HepG2 (cell line): ENCODE data around the gene CPO. TPM values are rescaled to one million over a fixed set of nuclear protein-coding genes. Genes with fewer than 3 reads are reported as not detected.

Experiments
- ATAC-seq: fragments of 200-7000 bp; cut with Tn5 transposase; 3 replicates; pipeline ENCODE4 v1.9.1; 2020; ENCODE audit warnings: mild to moderate bottlenecking, moderate library complexity
- BruUV-seq: library from RNA; stranded (reverse); fragments of 400-500 nt; replicated peaks from 2 replicates; lab custom pipeline; 2021; lab: Mats Ljungman, UMichigan
- CTCF ChIA-PET: fragments of 300-600 bp; formaldehyde crosslinking; extraction: SDS; loops from one replicate; lab custom pipeline; 2021; ENCODE audit warnings: low total read pairs, inconsistent platforms, low intra/inter-chr PET ratio; lab: Yijun Ruan, JAX
- POLR2A ChIA-PET: fragments of 350-600 bp; sonication (Branson Sonifier 250); formaldehyde crosslinking; loops from one replicate; lab custom pipeline; 2020; ENCODE audit warnings: antibody characterized with exemption, inconsistent platforms; lab: Yijun Ruan, JAX
- DNase-seq: peaks from one replicate; pipeline ENCODE4 v3.0.0-alpha.2; 2015; ENCODE audit warnings: low spot score
- FAIRE-seq: peaks from 3 replicates; lab custom pipeline; 2011; peaks lifted over from hg19 to GRCh38; lab: Jason Lieb, UNC
- H2AFZ ChIP-seq: one replicate; pipeline ENCODE4 v1.6.1; 2011; ENCODE audit warnings: low read length, inconsistent platforms
- H3K27ac ChIP-seq: fragments of 300-600 bp; 3 replicates; pipeline ENCODE4 v1.8.0; 2011; ENCODE audit warnings: mixed run types, mild to moderate bottlenecking, mixed read lengths, low read length, inconsistent platforms; ENCODE audit not compliant: insufficient read depth; ENCODE audit errors: extremely low read length
- H3K27me3 ChIP-seq, 2 experiments: fragments of 200-600 bp in 1 of 2; 2 replicates in 1 of 2; 3 replicates in 1 of 2; pipeline versions ENCODE4 v1.6.0 to v1.8.0; 2011; ENCODE audit warnings: low read length in 2 of 2, mild to moderate bottlenecking in 2 of 2, moderate library complexity in 2 of 2, inconsistent platforms in 1 of 2; ENCODE audit not compliant: insufficient read depth in 2 of 2, control insufficient read depth in 1 of 2
- H3K36me3 ChIP-seq, 2 experiments: fragments of 200-600 bp in 1 of 2; replicated peaks in 1 of 2; 2 replicates in 1 of 2; 3 replicates in 1 of 2; pipeline versions ENCODE4 v1.5.1 to v1.8.0; 2011; ENCODE audit warnings: low read length in 2 of 2, inconsistent platforms in 1 of 2; ENCODE audit not compliant: insufficient read depth in 2 of 2, control insufficient read depth in 1 of 2
- H3K4me1 ChIP-seq: 2 replicates; pipeline ENCODE4 v1.5.1; 2012; ENCODE audit warnings: low read length, inconsistent platforms; ENCODE audit not compliant: insufficient read depth
- H3K4me2 ChIP-seq: 2 replicates; pipeline ENCODE4 v1.6.0; 2011; ENCODE audit warnings: low read depth, low read length, inconsistent platforms
- H3K4me3 ChIP-seq, 3 experiments: fragments of 200-600 bp in 1 of 3; sonication (generic), shearing (Covaris generic) in 1 of 3; replicated peaks in 1 of 3; 2 replicates each; pipeline ENCODE4 v1.5.1; 2011 to 2016; ENCODE audit warnings: low read length in 3 of 3, inconsistent platforms in 2 of 3, low read depth in 2 of 3, mild to moderate bottlenecking in 2 of 3, control low read depth in 1 of 3, mixed read lengths in 1 of 3; ENCODE audit not compliant: insufficient read depth in 1 of 3
- H3K79me2 ChIP-seq: one replicate; pipeline ENCODE4 v1.6.1; 2011; ENCODE audit warnings: low read length, inconsistent platforms; ENCODE audit not compliant: insufficient read depth
- H3K9ac ChIP-seq: 2 replicates; pipeline ENCODE4 v1.6.0; 2011; ENCODE audit warnings: mild to moderate bottlenecking, low read depth, low read length, inconsistent platforms; ENCODE audit not compliant: insufficient read depth
- H3K9me3 ChIP-seq: 2 replicates; pipeline ENCODE4 v1.5.1; 2012; ENCODE audit warnings: mild to moderate bottlenecking, low read length
- H4K20me1 ChIP-seq: 2 replicates; pipeline ENCODE4 v1.6.0; 2011; ENCODE audit warnings: inconsistent platforms, mild to moderate bottlenecking, low read length, moderate library complexity; ENCODE audit not compliant: insufficient read depth
- ARNTL ChIP-seq: sonication (generic); formaldehyde crosslinking; IDR thresholded peaks from 2 replicates; pipeline ENCODE4 v1.4.0; 2020; ENCODE audit warnings: mild to moderate bottlenecking, missing genetic modification reagents
- ATF4 ChIP-seq, 2 experiments: fragments of 450-650 bp in 1 of 2; sonication (generic) in 1 of 2; formaldehyde crosslinking; IDR thresholded peaks; 2 replicates each; pipeline versions ENCODE4 v1.5.0 to v1.8.0; 2020 to 2022; ENCODE audit warnings: mild to moderate bottlenecking in 1 of 2, missing genetic modification reagents in 1 of 2
- CBFB ChIP-seq: sonication (generic); formaldehyde crosslinking; IDR thresholded peaks from 2 replicates; pipeline ENCODE4 v1.4.0; 2020; ENCODE audit warnings: missing genetic modification reagents
- GTF2F1 ChIP-seq: fragments of 150-350 bp; IDR thresholded peaks from 2 replicates; pipeline ENCODE4 v1.6.1; 2014; ENCODE audit warnings: low read length
- HMGA1 ChIP-seq: sonication (generic); formaldehyde crosslinking; conservative IDR thresholded peaks from 2 replicates; pipeline ENCODE4 v1.4.0; 2020; ENCODE audit warnings: missing genetic modification reagents
- HOXA7 ChIP-seq: sonication (generic); formaldehyde crosslinking; IDR thresholded peaks from 2 replicates; pipeline ENCODE4 v1.8.1; 2022; ENCODE audit warnings: mild to moderate bottlenecking, missing genetic modification reagents, moderate library complexity
- ISL2 ChIP-seq: sonication (generic); formaldehyde crosslinking; IDR thresholded peaks from 2 replicates; pipeline ENCODE4 v1.5.0; 2020; ENCODE audit warnings: missing genetic modification reagents
- KDM2A ChIP-seq: sonication (generic); formaldehyde crosslinking; IDR thresholded peaks from 2 replicates; pipeline ENCODE4 v1.4.0; 2020; ENCODE audit warnings: low read depth, missing genetic modification reagents, borderline replicate concordance
- KMT2A ChIP-seq: sonication (generic); formaldehyde crosslinking; IDR thresholded peaks from 2 replicates; pipeline ENCODE4 v1.4.0; 2020; ENCODE audit warnings: missing genetic modification reagents
- MAZ ChIP-seq, 2 experiments: sonication (generic) in 1 of 2; formaldehyde crosslinking in 1 of 2; IDR thresholded peaks; 2 replicates each; pipeline versions ENCODE4 v1.5.0 to v1.6.1; 2012 to 2020; ENCODE audit warnings: low read depth in 2 of 2, mild to moderate bottlenecking in 2 of 2, borderline replicate concordance in 1 of 2, improper control_type of control experiment in 1 of 2, low read length in 1 of 2, missing genetic modification reagents in 1 of 2, moderate library complexity in 1 of 2
- MTF2 ChIP-seq: sonication (generic); formaldehyde crosslinking; IDR thresholded peaks from 2 replicates; pipeline ENCODE4 v1.5.0; 2020; ENCODE audit warnings: missing genetic modification reagents, borderline replicate concordance
- PLSCR1 ChIP-seq: sonication (generic); formaldehyde crosslinking; IDR thresholded peaks from 2 replicates; pipeline ENCODE4 v1.5.0; 2020; ENCODE audit warnings: missing genetic modification reagents, mild to moderate bottlenecking, borderline replicate concordance
- TBL1XR1 ChIP-seq: fragments of 150-350 bp; IDR thresholded peaks from 2 replicates; pipeline ENCODE4 v1.6.1; 2014; ENCODE audit warnings: borderline replicate concordance, low read length; ENCODE audit not compliant: partially characterized antibody
- XRCC5 ChIP-seq: fragments of 200-400 bp; formaldehyde crosslinking; optimal IDR thresholded peaks from 2 replicates; pipeline ENCODE3; 2017; ENCODE audit warnings: mild to moderate bottlenecking, low read length
- ZKSCAN1 ChIP-seq: fragments of 150-350 bp; IDR thresholded peaks from 2 replicates; pipeline ENCODE4 v1.6.1; 2014; ENCODE audit warnings: low read length
- ZNF281 ChIP-seq: sonication (generic); formaldehyde crosslinking; IDR thresholded peaks from 2 replicates; pipeline ENCODE4 v1.4.0; 2020; ENCODE audit warnings: missing genetic modification reagents, borderline replicate concordance
- ZNF513 ChIP-seq: sonication (generic); formaldehyde crosslinking; conservative IDR thresholded peaks from 2 replicates; pipeline ENCODE4 v1.5.0; 2020; ENCODE audit warnings: missing genetic modification reagents
- ZNF674 ChIP-seq: sonication (generic); formaldehyde crosslinking; IDR thresholded peaks from 2 replicates; pipeline ENCODE4 v1.5.0; 2020; ENCODE audit warnings: low read depth, mild to moderate bottlenecking, missing genetic modification reagents
- WGBS: methylation state at CpG from one replicate; pipeline ENCODE4 v1.1.6; 2017; ENCODE audit warnings: low lambda C conversion rate; 5-methylcytosine and 5-hydroxymethylcytosine counted together
- in situ Hi-C: cut with HindIII; loops from 2 replicates; pipeline ENCODE4 v1.10.0; 2017; ENCODE audit warnings: low pct_unique_long_range_greater_than_20kb; ENCODE audit not compliant: extremely low pct_ligation_motif_present
- intact Hi-C: fragments of 100-400 bp; cut with micrococcal nuclease; formaldehyde crosslinking; loops from one replicate; pipeline ENCODE4 v1.10.0; 2022; ENCODE audit not compliant: unreplicated experiment
- polyA plus RNA-seq, 8 experiments: library from polyadenylated mRNA; depleted of rRNA in 3 of 8; stranded (reverse) in 7 of 8; unstranded in 1 of 8; fragments of >200 nt; fragmentation: Illumina TruSeq in 4 of 8; extraction: Trizol in 4 of 8; gene quantifications; 2 replicates each; pipeline versions ENCODE4 v1.2.1 to v1.2.3, GENCODE V29; 2011 to 2016; ENCODE audit warnings: low read depth in 4 of 8, missing spikeins in 1 of 8, mixed read lengths in 1 of 8; ENCODE audit not compliant: insufficient read depth in 1 of 8
- total RNA-seq, 5 experiments: library from RNA; depleted of rRNA; stranded (reverse); fragments of >200 nt; fragmentation: Illumina TruSeq; extraction: Trizol; gene quantifications; 2 replicates each; pipeline ENCODE4 v1.2.3, GENCODE V29; 2016; ENCODE audit warnings: low read depth in 1 of 5

Gene CPO
- total and polyA plus RNA-seq, 2 of the 13 experiments (the other 11 are each of a cell fraction or from before 2014, with no cell fraction given) = 0.07 TPM; not detected in 1

GRCh38 chr2:206989311-206989710 lies 50.0 kb downstream of the CPO start:
- Histone ChIP-seq H3K4me1 (no peaks in the 10 kb centered on the region), H3K27me3 (no peaks in the 10 kb centered on the region), H3K9me3 (no peaks in the 10 kb centered on the region), H2AFZ (peak overlapping the region; percentile 16), H3K4me3 (no peak overlapping the region), H3K27ac (no peak overlapping the region), H3K79me2 (no peaks in the 10 kb centered on the region), H4K20me1 (no peaks in the 10 kb centered on the region), H3K9ac (no peak overlapping the region), H3K36me3 (no peaks in the 10 kb centered on the region), H3K4me2 (peak overlapping the region; percentile 38)
- FAIRE-seq = peak; percentile 83
- no TSS peak for BruUV-seq
- WGBS = 9% methylated on average over 6 of the region's 6 CpGs
- in situ Hi-C loops = loop anchor here (5.0 to 10.0 kb wide), 2 partner anchors 187 to 295 kb away; no protein-coding TSS in a partner anchor
- POLR2A ChIA-PET = no interaction called here
- intact Hi-C loops = loop anchor here (1.0 to 10.0 kb wide), 4 partner anchors 175 to 483 kb away; partner anchors contain the start of gene KLF7
- CTCF ChIA-PET = interaction anchor here (0.8 to 2.7 kb wide), 3 partner anchors 189 to 486 kb away, joined by 5 to 21 read pairs (median 10); no protein-coding TSS in a partner anchor
- ATAC-seq = peak; percentile 100
- peak; percentile 49 for DNase-seq
- TF ChIP-seq KMT2A (CRISPR knock-in tag) (no peak), CBFB (CRISPR knock-in tag) (peak; percentile 71; the same call in 1 of the 2 replicates), KDM2A (peak; percentile 60; the same call in 1 of the 2 replicates), ATF4 (CRISPR knock-in tag; IDR thresholded peaks at IDR 0.05) (0 out of 4 replicates have a peak, but pooled peaks of 1 of the 2 experiments have one; percentile 15), ZNF513 (CRISPR knock-in tag) (no peak), XRCC5 (peak; percentile 74), GTF2F1 (no peak), MAZ (IDR thresholded peaks at IDR 0.05; ENCODE audit: borderline replicate concordance, low read depth, low read length) (0 out of 2 replicates have a peak, but pooled peaks have one; percentile 18), MAZ (CRISPR knock-in tag; IDR thresholded peaks at IDR 0.05; ENCODE audit: low read depth) (no peak), TBL1XR1 (no peak), ZNF674 (CRISPR knock-in tag) (no peak), PLSCR1 (CRISPR knock-in tag) (no peak), HOXA7 (CRISPR knock-in tag) (no peak), ZNF281 (CRISPR knock-in tag) (no peak), HMGA1 (CRISPR knock-in tag) (no peak), MTF2 (peak; percentile 33; the same call in 1 of the 2 replicates), ISL2 (CRISPR knock-in tag) (0 out of 2 replicates have a peak, but pooled peaks have one; percentile 18), ARNTL (CRISPR knock-in tag) (0 out of 2 replicates have a peak, but pooled peaks have one; percentile 23), ZKSCAN1 (no peak)
